ENCODE data around the gene HCFC1.

Gene HCFC1

DNA sequence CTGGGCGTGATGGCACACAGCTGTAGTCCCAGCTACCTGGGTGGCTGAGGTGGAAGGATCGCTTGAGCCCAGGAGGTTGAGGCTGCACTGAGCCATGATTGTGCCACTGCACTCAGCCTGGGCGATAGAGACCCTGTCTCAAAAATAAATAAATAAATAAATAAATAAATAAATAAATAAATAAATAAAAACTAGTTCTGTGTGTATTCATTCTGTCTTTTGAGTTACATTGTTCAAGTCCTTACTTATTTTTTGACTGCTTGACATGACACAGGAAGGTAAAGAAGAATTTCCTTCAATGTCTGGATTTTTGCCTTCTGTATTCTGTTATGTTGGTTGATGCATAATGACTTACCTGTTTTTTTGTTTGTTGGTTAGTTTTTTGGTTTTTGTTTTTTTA, 34.6 kb downstream of the HCFC1 start:
- DNase-seq = no peak

DNA sequence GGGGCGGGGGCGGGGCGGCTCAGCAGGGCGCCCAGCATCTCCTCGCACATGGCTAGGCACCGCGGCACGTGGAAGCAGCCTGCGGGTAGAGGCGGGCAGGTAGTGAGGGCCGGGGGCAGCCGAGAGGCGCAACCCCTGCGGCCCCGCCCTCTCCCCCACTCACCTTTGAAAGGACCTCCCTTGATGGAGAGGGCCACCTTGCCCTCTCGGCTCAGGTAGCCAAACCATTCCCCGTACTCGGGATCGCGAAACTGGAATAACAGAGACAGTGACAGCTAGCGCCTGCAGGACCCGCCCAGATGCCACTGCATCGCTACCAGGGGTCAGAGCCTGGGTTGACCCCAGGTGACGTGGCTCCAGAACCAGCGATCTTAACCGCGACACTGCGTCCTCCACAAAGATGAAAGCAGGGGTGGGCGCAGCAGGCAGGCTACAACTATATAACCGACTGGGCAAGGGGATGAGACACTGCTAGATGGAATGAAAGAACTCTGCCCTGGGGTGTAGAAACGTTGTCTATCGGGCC, 36.2 kb downstream of the HCFC1 start:
- no peak for DNase-seq

DNA sequence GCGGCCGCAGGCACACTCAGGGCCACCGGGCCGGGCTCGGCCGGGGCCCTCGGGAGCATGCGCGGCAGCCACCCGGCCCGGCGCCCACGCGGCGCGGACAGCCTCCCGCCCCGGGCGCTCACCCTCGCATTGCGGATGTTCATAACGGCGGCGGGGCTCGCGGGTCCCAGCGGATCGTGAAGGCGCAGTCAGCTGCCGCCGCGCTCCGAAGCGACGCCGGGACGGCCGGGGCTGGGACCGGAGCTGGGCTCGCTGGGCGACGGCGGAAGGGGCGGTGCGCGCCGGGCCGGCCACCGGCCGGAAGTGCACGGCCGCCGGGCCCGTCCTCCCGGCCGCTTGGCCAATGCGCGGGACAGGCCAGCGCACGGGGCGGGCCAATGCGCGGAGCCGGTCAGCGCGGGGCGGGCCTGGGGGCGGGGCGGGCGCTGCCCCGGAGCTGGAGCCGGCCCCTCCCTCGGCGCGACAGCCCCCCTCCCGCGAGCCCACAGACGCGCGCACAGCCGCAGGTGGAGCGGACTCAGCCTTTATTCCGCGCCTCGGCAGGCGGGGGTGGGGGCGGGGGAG, 36.8 kb downstream of the HCFC1 start, which contains the start of gene NAA10:
Gene NAA10 (minus strand): TSS at position 276 of the 564 bp plus-strand sequence. CDS start 133 bp downstream, at position 143.
- DNase-seq = peak; percentile 45

DNA sequence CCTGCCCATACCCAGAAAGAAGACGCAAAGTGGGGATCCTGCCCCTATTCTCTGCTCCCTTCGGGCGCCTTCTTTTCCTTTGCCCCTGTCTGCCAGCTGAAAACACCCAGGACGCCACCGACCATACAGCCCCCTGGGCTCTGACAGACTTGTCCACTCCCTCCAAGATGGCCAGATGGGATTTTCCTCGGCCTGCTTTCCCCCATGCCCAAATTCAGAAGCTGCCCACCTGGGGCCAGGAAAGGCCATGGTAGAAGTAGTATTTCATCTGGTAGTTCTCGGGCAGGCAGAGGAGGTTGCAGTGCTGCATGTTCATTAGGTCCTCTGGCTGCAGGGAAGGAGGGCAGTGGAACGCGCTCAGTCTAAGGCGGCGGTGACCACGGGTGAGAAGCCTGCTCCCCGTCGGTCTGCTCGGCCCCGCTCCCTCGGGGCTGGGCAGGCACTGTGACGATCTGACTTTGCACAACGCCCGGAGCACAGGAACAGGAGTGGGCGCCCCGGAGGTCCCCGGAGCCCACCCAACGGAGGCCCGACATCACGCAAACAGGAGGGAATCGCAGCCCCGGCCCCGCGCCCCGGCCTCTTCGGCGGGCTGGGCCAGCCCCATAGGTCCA, 37.4 kb downstream of the HCFC1 start:
- DNase-seq = no peak

DNA sequence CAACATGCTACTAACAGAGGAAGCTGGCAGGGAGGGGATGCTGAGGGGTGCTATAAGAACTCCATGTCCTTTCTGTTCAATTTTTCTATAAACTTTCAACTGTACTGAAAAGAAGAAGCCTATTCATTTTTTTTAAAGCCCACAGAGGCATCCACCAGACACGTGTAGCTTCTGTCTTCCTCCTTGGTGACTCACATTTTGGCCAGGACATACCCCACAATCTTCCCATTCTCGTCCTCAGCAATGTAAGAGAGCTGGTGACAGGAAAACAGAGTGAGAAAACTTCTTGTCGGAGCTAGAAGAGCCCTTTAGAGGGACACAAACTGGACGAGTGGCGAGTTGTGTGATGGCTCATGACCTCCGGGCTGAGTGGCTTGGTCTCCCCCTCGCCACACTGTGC, 37.9 kb downstream of the HCFC1 start:
- DNase-seq = no peak

DNA sequence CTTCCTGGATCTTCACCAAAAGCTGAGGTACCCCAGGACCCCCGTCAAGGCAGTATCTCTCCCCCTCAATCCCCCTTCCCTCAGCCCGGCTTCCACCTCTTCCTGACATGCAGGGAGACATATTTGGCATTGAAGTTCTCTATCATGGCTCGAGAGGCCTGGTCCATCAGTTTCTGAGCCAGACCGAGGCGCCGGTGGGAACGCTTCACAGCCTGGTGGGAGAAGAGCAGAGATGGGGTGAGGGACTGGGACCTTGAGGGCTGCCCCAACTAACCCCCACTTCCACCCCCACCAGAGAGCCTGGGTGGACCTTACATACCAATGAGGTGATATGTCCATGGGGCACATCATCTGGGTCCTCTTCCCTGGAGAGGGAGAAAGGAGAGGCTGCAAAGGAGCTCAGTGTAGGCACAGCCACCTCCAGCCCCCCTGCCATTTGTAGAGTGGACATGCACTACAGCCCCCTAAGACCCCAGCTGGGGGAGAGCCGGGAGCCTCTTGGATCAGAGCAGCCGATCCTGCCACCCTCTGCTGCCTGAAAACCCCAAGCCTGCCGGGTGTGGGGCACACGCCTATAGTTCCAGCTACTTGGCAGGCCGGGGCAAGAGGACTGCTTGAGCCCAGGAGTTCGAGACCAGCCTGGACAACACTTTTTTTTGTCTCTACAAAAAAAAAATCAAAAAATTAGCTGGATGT, 39.2 kb downstream of the HCFC1 start:
- no peak for DNase-seq

DNA sequence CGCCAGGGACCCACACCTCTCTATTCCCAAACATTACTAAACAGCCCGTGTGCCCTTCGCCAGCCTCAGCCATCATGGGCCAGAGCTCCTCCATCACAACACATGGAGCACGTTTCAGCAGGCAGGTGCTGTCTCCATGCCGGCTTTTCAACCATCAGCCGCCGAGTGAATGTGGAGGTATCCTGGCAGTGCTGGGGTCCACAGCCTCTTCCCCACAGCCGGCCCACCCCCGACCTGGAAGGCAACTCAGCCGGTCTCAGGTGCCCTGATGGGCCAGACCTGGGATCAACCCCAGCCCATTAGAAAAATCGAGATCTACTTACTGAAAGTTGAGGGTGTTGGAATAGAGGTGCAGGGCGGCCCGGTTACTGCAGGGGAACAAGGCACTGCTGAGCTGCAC, 39.9 kb downstream of the HCFC1 start:
- no peak for DNase-seq

DNA sequence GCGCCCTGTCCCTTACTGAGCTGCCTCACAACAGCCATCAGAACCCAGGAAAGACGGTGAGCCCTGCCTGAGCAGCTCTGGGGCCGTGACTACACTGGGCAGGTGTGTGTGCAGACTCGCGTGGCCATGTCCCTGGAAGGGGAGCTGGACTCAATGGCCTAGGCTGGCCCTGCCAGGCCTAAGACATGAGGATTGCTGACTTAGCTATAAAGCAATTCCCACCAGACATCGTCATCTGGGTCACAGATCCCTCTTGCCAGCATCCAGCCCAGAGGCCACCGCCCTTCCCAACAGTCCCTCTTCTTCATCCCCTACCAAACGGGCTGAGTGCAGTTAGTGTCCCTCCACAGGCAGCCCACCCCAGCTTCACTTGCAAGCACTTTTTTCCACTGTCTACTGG, 40.5 kb downstream of the HCFC1 start:
- no peak for DNase-seq

DNA sequence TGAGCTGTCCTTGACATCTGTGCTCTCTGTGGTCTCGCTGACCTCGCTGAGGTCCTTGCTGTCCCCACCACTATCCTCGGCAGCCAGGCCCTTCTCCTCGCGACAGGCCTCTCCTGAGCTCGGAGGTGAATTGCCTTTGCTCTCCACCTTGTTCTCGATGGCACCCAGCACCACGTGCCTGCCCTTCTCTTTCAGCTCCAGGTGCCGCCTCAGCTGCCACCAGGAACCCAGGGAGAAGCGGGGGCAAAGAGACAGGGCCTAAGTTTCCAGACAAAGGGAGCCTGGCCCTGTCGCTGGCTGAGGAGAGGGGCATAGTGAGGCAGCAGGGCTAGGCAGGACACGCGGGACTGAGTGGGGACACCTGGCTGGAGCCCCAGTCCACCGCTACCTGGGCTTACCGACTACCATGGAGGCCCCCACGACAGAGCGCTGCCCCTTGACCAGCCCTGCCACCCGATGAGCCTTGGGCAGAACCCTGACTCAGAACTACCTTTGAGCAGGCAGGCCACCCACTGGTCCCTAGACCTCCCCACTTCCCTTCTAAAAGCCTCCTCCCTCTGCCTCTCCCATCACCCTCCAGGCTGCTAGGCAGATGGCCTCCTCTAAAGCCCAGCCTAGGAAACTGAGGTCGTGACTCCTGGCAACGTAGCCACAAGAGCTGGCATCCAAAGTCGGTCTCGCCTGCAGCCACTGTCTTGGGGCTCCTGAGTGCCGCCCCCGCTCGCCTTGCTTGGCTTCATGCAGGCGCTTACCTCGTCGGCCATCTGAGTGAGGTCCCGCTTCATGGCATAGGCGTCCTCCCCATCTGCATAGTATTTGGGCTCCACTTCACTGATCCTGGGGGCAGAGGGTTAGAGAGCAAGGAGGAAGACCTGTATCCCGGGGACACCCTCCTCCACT, 41.4 kb downstream of the HCFC1 start:
- DNase-seq = no peak

DNA sequence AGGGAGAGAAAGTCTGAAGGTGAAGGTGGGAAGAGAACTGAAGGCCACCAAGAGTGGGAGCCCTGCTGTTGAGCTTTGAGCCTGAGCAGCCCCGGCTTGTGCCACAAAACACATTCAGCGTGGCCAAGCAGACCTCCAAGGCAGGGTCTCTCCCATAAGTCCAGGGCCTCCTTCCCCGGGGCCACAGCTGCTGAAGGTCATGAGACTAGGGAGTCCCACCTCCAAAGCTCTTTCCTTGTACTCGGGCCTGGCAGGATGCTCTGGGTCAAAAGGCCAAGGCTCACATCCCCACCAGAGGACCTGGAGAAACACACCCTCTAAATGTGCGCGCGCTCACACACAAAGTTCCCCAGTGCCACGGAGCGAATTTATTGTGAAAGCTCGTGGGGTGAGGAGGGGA, 42.0 kb downstream of the HCFC1 start:
- DNase-seq = no peak

DNA sequence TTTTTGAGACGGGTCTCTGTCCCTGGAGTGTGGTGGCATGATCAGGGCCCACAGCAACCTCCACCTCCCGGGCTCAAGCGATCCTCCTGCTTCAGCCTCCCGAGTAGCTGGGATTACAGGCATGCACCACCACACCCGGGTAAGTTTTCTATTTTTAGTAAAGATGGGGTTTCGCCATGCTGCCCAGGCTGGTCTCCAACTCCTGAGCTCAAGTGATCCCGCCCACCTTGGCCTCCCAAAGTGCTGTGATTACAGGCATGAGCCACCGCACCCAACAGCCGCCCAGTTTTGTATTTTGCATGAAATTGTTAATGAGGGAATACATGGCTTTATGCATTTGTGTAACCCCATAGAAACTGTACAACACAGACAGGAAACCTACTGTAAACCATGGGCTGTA, 42.8 kb downstream of the HCFC1 start:
- no peak for DNase-seq

DNA sequence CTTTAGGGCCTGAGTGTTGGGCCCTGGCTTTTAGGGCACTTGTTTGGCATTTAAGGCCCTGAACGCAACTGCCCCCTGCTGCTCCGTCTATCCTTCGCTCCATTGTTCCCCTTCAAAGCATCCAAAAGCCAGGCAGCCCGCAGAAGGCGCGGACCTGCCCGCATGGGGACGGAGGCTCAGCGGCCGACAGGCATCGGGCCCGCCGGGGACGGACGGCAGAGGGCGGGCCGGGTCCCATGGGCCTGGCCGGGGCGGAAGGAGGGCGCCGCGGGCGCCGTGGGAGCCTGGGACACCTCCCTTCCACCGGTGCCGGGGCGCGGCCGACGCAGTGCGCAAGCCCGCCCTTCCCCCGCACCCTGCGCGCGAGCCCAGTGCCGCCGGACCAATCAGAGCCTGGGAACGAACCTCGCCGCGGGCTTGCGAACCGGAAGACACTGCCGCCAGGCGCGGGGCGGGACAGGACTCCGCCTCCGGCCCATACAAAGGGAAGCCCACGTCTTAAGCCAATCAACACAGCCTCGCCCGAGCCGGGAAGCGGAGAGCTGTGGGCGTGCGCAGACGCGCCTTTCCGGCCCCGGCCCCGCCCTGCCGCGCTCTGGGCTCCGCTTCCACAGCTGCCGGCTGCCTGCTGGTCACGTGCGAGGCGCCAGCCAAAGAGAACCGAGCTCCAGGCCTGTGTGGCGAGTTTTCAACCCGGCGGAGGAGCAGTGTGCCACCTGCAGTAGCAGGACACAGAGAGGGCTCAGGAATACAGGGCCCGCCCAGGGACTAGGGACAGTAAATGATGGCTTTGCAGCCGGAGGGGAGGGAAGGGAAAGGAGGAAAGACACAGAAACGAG, 43.5 kb downstream of the HCFC1 start:
- DNase-seq = peak; percentile 90

DNA sequence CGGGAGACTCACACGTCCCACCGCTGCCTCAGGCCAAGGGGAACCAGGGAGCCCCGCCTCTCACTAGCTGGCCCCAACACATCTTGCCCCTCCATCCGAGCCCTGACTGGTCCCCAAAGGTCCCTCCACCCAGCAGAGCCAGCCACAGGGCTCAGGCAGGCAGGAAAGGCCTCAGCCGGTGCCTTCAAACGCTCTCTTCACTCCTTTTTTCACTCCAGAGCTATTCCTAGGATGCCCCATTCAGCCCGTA, 44.0 kb downstream of the HCFC1 start:
- no peak for DNase-seq

DNA sequence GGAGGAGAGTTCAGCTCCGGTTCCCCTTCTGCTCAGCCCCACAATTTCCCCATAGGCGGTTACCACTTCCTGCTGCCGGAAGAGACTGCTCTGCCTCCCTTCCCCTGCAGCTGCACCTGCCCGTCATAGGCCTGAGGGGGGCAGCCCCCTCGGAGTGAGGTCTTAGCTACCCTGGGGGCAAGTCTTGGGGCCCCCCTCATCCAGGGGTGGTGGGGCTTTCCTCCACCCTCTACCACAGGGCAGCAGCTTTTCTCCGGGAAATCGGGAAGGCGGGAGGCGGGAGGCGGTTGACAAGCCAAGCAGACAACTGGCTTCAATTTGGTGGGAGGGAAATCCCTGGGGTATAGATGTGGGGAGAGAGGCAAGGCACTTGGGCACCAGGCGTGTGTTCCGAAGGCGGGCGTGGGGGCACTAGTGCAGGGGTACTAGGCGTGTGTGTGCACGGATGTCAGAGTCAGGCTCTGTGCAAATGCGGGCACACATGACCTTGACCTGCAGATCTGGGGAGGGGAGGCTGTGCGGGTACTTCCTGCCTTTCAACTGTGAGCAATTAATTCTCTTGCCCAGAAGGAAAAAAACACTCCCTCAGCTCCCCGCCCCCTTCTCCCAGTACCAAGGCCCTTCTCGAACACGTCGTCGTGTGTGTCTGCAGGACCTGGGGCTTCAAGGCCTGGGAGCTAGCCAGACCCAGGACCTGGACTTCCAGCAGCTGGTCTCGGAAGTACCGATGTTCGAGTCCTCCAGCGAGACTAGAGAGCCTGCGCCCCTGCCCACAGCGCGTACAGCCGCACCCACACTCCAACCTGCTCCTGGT, 44.6 kb downstream of the HCFC1 start:
- DNase-seq = peak; percentile 43

DNA sequence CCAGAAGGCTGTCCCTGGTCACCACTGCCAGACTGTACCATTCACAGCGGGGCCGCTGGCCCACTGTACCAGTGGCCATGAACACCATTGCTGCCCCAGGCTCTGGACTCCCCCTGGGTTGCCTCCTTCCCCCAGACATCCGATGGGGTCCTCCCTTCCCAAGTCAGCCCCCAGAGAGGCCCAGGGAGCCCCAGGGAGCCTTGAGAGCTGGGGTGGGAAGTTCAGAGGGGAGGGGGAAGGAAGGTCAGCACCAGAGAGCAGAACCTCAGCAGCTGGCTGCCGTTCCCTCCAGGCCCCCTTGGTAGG, 45.1 kb downstream of the HCFC1 start:
- no peak for DNase-seq

DNA sequence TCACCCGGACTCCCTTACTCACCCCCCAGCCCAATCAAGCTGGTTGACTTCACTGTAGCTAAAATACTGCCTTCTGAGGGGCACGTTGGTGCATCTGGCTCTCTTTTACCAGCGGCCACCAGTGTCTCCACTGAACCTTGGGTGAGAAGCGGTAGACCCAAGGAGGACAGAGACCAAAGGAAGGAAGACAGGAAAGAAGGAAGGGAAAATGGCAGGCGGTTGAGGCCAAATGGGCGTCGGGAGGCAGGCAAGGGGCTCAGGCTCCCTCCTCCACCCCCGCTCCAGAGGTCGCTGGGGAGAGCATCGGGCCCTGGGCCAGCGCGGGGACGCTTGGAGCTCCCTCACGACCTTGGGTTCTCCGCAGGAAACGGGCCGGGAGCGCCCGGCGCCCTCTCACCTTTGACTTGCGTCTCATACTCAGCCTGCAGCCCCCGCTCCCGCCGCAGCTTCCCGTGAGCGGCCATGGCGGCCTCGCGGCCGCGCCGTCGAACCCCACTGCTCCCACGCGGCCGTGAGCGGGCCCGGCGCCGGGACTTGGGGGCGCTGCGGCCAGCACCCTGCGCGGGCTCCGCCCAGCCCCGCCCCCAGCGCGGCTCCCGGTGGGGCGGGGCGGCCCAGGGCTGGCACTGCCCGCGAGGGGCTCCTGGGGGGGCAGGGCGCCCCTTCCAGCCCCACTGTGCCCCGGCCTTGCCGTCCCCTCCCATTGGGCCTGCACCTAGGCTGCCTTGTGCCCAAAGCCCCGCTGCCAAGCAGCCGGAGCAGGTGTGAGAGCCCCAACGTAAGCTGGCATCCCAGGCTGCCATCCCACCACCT, 45.7 kb downstream of the HCFC1 start, which contains the start of gene ARHGAP4:
Gene ARHGAP4 (minus strand): TSS at position 526 of the 813 bp plus-strand sequence. CDS start 62 bp downstream, at position 464.
- DNase-seq = no peak

DNA sequence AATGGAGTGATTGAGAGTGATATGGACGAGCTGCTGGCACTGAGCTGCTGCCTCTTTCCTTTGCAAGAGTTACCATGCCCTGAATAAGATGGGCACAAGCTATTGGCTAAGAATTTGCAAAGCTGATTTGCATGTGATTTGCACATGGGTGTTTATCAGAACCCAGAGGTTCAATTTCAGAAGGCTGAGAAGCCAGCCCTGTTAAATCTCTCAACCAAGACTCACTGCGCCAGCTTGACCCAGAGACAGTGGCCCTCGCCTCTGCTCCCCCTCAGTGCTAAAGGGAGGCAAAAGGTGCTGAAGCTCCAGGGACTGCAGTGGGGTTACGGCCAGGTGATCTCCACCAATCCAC, 46.3 kb downstream of the HCFC1 start:
- no peak for DNase-seq

DNA sequence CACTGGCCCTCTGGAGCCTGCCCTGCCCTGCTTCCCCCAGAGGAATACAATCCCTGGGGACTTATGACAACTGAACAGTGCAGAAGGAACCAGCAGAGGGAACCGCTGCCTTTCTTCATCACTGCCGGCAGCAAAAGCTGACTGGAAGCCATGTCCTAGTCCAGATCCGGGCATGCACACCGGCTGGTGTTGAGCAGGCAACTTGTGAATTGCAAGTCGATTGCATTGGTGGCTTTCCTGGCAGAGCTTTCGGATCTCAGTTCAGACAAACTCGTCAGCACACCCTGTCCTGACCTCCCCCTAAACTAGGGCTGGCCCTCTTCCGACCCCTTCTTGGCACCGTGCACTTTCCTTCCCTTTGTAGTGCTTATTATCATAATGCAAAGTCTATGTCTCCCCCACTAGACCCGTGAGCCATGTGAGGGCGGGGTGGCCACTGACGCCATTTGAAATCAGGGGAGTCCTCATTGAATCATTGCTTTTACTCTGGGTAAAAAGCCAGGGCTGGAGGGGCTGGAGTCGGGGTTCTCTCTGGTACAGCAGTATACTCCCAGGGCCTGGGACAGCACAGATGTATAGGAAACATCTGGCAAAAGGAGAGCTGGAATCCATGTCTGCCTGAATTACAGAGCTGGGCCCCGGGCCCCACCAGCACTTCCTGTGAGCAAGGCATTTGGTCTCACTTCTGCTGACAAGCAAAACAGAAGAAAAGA, 47.3 kb downstream of the HCFC1 start:
- no peak for DNase-seq

DNA sequence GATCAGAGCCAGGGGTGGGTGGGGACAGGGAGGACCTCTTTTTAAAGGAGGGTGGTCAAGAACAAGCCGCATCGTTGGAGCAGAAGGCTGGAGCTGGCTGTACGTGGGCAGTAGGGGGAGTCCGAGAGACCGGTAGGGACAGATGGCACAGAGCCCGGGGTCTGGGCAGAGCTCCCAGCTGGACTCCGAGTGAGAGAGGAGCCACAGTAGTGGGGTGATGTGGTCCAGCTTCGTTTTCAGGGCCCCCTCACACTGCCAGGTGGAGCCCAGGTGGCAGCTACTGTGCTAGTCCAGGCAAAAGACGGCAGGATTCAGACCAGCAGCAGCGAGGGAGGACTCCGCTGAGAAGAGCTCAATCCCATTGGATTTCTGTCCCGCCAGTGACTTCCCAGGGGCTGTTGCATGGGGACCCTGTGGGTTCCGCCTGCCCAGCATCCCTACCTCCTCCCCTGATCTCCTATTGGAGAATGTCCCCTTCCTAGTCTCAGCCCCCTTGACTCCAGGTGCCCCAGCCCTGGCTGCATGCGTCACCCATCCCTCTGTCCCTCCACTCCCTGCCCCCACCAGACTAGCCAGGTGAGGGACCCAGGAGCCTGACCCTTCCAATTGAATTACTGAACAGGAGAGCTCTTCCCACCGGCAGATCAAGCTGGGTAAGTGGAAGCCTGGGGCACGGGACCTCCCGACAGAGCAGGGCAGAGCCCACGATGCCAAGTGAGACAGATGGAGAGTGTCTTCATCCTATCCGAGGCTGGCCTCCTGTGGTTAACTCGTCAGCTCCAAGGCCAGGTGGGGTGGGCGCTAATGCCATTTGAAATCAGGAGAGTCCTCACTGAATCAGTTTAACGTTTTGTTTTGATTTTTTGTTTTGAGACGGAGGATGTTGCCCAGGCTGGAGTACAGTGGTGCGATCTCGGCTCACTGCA, 48.4 kb downstream of the HCFC1 start:
- no peak for DNase-seq

All from NCI-H2171 (cell line).